ENCODE measurements around the gene LDHD. TPM values are rescaled to one million over a fixed set of nuclear protein-coding genes. Genes with fewer than 3 reads are reported as not detected.

LDHD gene
- total RNA-seq, 6 donors from 2014 or later, result 7.8 to 35.6 (median 16.8) TPM

- Histone ChIP-seq H3K27ac (no peak overlapping the region), H3K4me1 (peaks cover 12 to 25% (median 15%) of the 10 kb centered on the region in 4 donors), H3K36me3 (no peaks in the 10 kb centered on the region), H3K9me3 (peaks cover 3 to 18% (median 6%) of the 10 kb centered on the region in 4 donors), H3K27me3 (no peaks in the 10 kb centered on the region), H3K4me3 (no peak overlapping the region)
- ATAC-seq (ENCODE audit: low FRiP score in 2 of 2) (no peak), DNase-seq (no peak)
- WGBS, 2 donors, result 85 to 89% methylated on average over 6 of the region's 6 CpGs
- TF ChIP-seq POLR2AphosphoS5 (IDR thresholded peaks at IDR 0.05) (no peak), CTCF (IDR thresholded peaks at IDR 0.05) (no peak), POLR2A (IDR thresholded peaks at IDR 0.05) (no peak), EP300 (IDR thresholded peaks at IDR 0.05) (no peak)
These were observed 2.5 kb upstream of the LDHD start for GRCh38 chr16:75118943-75119539.

- peaks cover 3 to 10% (median 3%) of the 10 kb centered on the region in 4 donors for H3K9me3 ChIP-seq
- peak overlapping the region in 1 of 4 donors; percentile 69 for H3K27ac ChIP-seq
- no peaks in the 10 kb centered on the region for H3K27me3 ChIP-seq
- TF ChIP-seq POLR2A (IDR thresholded peaks at IDR 0.05), result no peak
- TF ChIP-seq EP300 (IDR thresholded peaks at IDR 0.05), result no peak
- TF ChIP-seq POLR2AphosphoS5 (IDR thresholded peaks at IDR 0.05), result no peak
- no peak for TF ChIP-seq CTCF (IDR thresholded peaks at IDR 0.05)
- ATAC-seq (ENCODE audit: low FRiP score in 2 of 2) (no peak), DNase-seq (no peak)
- H3K36me3 ChIP-seq, result peaks cover 0 to 3% (median 0%) of the 10 kb centered on the region in 4 donors
- peaks cover 12 to 37% (median 28%) of the 10 kb centered on the region in 4 donors for H3K4me1 ChIP-seq
- 29 to 35% methylated on average over 3 of the region's 3 CpGs for WGBS, 2 donors
- H3K4me3 ChIP-seq, result peak overlapping the region in 2 of 4 donors; percentile 58 to 59
These were observed 298 bp upstream of the LDHD start for GRCh38 chr16:75116911-75117245.

- WGBS, 2 donors, result 87 to 93% methylated on average over 14 to 29 of the region's 45 CpGs
These were observed 1.4 kb downstream of the LDHD start for GRCh38 chr16:75114946-75115825.

GRCh38 chr16:75114179-75114945, 2.2 kb downstream of the LDHD start:
- peaks cover 36 to 62% (median 54%) of the 10 kb centered on the region in 4 donors for H3K4me1 ChIP-seq
- no peak overlapping the region for H3K4me3 ChIP-seq
- H3K27me3 ChIP-seq, result no peaks in the 10 kb centered on the region
- WGBS, 2 donors, result 86 to 100% methylated on average over 1 to 31 of the region's 44 CpGs
- no peak overlapping the region for H3K27ac ChIP-seq
- H3K36me3 ChIP-seq, result peaks cover 0 to 3% (median 0%) of the 10 kb centered on the region in 4 donors
- no peak for ATAC-seq (ENCODE audit: low FRiP score in 2 of 2)
- H3K9me3 ChIP-seq, result no peaks in the 10 kb centered on the region
- peak in 1 of 2 donors; percentile 76 for DNase-seq
- TF ChIP-seq EP300 (IDR thresholded peaks at IDR 0.05) (no peak), CTCF (IDR thresholded peaks at IDR 0.05) (no peak), POLR2AphosphoS5 (IDR thresholded peaks at IDR 0.05) (no peak), POLR2A (IDR thresholded peaks at IDR 0.05) (no peak)

More at GRCh38 chr16:75114946-75115825, 1.4 kb downstream of the LDHD start:
- no peaks in the 10 kb centered on the region for H3K27me3 ChIP-seq
- peaks cover 0 to 3% (median 0%) of the 10 kb centered on the region in 4 donors for H3K36me3 ChIP-seq
- H3K9me3 ChIP-seq, result no peaks in the 10 kb centered on the region
- peaks cover 28 to 54% (median 45%) of the 10 kb centered on the region in 4 donors for H3K4me1 ChIP-seq
- TF ChIP-seq POLR2AphosphoS5 (IDR thresholded peaks at IDR 0.05) (no peak), EP300 (IDR thresholded peaks at IDR 0.05) (no peak), CTCF (IDR thresholded peaks at IDR 0.05) (no peak)
- H3K27ac ChIP-seq, result peak overlapping the region in 1 of 4 donors; percentile 69
- peak overlapping the region in 2 of 4 donors; percentile 58 to 59 for H3K4me3 ChIP-seq
- ATAC-seq (ENCODE audit: low FRiP score in 2 of 2) (no peak), DNase-seq (peak in 1 of 2 donors; percentile 82)

All from upper lobe of left lung (tissue), 6 donors.